Upper lobe of left lung (tissue), 4 donors: ENCODE data around the gene ANKRD11.

Experiments used
- EP300 ChIP-seq, 4 donors: sonication (generic); formaldehyde crosslinking; IDR thresholded peaks; one replicate each; pipeline ENCODE4 v1.5.1; 2017; ENCODE audit warnings: antibody characterized with exemption in 4 of 4, control low read depth in 2 of 4
- POLR2A ChIP-seq, 4 donors: fragments of 450-650 bp; IDR thresholded peaks; one replicate each; pipeline ENCODE4 v1.5.1; 2016 to 2017; ENCODE audit warnings: antibody characterized with exemption in 4 of 4, mild to moderate bottlenecking in 2 of 4
- TF ChIP-seq, protein P1 (sequence below), 6 experiments: fragments of 450-650 bp in 4 of 6; fragments of 200-600 bp in 2 of 6; sonication (generic) in 2 of 6; IDR thresholded peaks; one replicate each; pipeline ENCODE4 v1.5.1; 2016 to 2019; ENCODE audit warnings: antibody characterized with exemption in 6 of 6

DNA sequence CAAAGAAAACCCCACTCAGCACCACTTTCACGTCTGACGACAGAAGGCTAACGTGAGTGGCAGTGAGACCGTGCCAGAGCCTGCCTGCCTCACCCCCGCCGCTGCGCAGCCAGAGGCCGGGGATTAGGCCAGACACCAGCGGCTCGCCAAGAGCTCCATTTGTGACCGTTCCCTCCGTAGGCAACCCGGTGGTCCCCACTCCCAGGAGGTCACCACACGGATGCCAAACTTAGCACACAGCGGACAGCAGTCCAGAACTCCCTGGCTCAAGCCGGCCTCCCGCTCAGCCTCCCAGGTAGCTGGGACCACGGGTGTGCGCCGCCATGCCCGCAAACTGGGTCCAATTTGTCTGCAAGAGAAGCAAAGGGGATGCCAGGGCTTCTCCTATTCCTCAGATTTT is 104.6 kb downstream of the ANKRD11 start:
- TF ChIP-seq, protein P1, sequence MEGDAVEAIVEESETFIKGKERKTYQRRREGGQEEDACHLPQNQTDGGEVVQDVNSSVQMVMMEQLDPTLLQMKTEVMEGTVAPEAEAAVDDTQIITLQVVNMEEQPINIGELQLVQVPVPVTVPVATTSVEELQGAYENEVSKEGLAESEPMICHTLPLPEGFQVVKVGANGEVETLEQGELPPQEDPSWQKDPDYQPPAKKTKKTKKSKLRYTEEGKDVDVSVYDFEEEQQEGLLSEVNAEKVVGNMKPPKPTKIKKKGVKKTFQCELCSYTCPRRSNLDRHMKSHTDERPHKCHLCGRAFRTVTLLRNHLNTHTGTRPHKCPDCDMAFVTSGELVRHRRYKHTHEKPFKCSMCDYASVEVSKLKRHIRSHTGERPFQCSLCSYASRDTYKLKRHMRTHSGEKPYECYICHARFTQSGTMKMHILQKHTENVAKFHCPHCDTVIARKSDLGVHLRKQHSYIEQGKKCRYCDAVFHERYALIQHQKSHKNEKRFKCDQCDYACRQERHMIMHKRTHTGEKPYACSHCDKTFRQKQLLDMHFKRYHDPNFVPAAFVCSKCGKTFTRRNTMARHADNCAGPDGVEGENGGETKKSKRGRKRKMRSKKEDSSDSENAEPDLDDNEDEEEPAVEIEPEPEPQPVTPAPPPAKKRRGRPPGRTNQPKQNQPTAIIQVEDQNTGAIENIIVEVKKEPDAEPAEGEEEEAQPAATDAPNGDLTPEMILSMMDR (IDR thresholded peaks at IDR 0.05), result no peak
- TF ChIP-seq EP300 (IDR thresholded peaks at IDR 0.05), result no peak
- TF ChIP-seq POLR2A (IDR thresholded peaks at IDR 0.05), result no peak
